ENCODE results near the gene PTPRQ. TPM values are rescaled to one million over a fixed set of nuclear protein-coding genes. Genes with fewer than 3 reads are reported as not detected.

PTPRQ gene
- total RNA-seq, 2 donors from 2014 or later, result 2.3 to 2.4 TPM

GRCh38 chr12:80517655-80518054, 73.6 kb downstream of the PTPRQ start:
- ATAC-seq (ENCODE audit: insufficient number of reproducible peaks, low FRiP score, low read depth) (no peak), DNase-seq (ENCODE audit: low spot score) (no peak)
- TF ChIP-seq, protein P1, sequence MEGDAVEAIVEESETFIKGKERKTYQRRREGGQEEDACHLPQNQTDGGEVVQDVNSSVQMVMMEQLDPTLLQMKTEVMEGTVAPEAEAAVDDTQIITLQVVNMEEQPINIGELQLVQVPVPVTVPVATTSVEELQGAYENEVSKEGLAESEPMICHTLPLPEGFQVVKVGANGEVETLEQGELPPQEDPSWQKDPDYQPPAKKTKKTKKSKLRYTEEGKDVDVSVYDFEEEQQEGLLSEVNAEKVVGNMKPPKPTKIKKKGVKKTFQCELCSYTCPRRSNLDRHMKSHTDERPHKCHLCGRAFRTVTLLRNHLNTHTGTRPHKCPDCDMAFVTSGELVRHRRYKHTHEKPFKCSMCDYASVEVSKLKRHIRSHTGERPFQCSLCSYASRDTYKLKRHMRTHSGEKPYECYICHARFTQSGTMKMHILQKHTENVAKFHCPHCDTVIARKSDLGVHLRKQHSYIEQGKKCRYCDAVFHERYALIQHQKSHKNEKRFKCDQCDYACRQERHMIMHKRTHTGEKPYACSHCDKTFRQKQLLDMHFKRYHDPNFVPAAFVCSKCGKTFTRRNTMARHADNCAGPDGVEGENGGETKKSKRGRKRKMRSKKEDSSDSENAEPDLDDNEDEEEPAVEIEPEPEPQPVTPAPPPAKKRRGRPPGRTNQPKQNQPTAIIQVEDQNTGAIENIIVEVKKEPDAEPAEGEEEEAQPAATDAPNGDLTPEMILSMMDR (IDR thresholded peaks at IDR 0.05), result no peak
- Histone ChIP-seq H3K27ac (no peak overlapping the region), H3K4me1 (ENCODE audit: control insufficient read depth in 1 of 2, low read depth in 2 of 2) (peaks cover 0 to 9% of the 10 kb centered on the region in 2 donors), H3K9me3 (no peaks in the 10 kb centered on the region), H3K4me3 (no peak overlapping the region), H3K36me3 (no peaks in the 10 kb centered on the region), H3K27me3 (replicated peaks; ENCODE audit: insufficient read depth) (no peaks in the 10 kb centered on the region)

- TF ChIP-seq, protein P1 (IDR thresholded peaks at IDR 0.05), result no peak
- H3K36me3 ChIP-seq, result no peaks in the 10 kb centered on the region
- H3K4me3 ChIP-seq, result no peak overlapping the region
- no peaks in the 10 kb centered on the region for H3K4me1 ChIP-seq (ENCODE audit: control insufficient read depth in 1 of 2, low read depth in 2 of 2)
- ATAC-seq (ENCODE audit: insufficient number of reproducible peaks, low FRiP score, low read depth) (no peak), DNase-seq (ENCODE audit: low spot score) (no peak)
- H3K27me3 ChIP-seq (replicated peaks; ENCODE audit: insufficient read depth), result no peaks in the 10 kb centered on the region
- no peaks in the 10 kb centered on the region for H3K9me3 ChIP-seq
- no peak overlapping the region for H3K27ac ChIP-seq
These were observed 87.6 kb downstream of the PTPRQ start for GRCh38 chr12:80531646-80532045.

GRCh38 chr12:80539029-80539428, 95.0 kb downstream of the PTPRQ start:
- Histone ChIP-seq H3K27me3 (replicated peaks; ENCODE audit: insufficient read depth) (no peaks in the 10 kb centered on the region), H3K9me3 (no peaks in the 10 kb centered on the region), H3K36me3 (no peaks in the 10 kb centered on the region), H3K4me1 (ENCODE audit: control insufficient read depth in 1 of 2, low read depth in 2 of 2) (no peaks in the 10 kb centered on the region), H3K4me3 (no peak overlapping the region), H3K27ac (no peak overlapping the region)
- DNase-seq (ENCODE audit: low spot score), result no peak
- TF ChIP-seq, protein P1 (IDR thresholded peaks at IDR 0.05), result no peak
- no peak for ATAC-seq (ENCODE audit: insufficient number of reproducible peaks, low FRiP score, low read depth)

DNA sequence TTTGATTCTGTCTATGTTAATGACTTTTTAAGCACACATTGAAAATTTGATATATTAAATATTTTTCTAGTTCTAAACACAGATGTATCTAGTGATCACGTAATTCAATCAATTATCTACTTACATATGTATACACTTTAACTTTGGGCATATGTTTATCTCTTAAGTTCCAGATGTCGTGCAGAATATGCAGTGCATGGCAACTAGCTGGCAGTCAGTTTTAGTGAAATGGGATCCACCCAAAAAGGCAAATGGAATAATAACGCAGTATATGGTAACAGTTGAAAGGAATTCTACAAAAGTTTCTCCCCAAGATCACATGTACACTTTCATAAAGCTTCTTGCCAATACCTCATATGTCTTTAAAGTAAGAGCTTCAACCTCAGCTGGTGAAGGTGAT, 105.3 kb downstream of the PTPRQ start:
- H3K9me3 ChIP-seq, result no peaks in the 10 kb centered on the region
- peaks cover 5 to 21% of the 10 kb centered on the region in 2 donors for H3K4me1 ChIP-seq (ENCODE audit: control insufficient read depth in 1 of 2, low read depth in 2 of 2)
- DNase-seq (ENCODE audit: low spot score), result no peak
- no peak overlapping the region for H3K4me3 ChIP-seq
- TF ChIP-seq, protein P1 (IDR thresholded peaks at IDR 0.05), result no peak
- no peaks in the 10 kb centered on the region for H3K27me3 ChIP-seq (replicated peaks; ENCODE audit: insufficient read depth)
- H3K36me3 ChIP-seq, result no peaks in the 10 kb centered on the region
- no peak for ATAC-seq (ENCODE audit: insufficient number of reproducible peaks, low FRiP score, low read depth)
- H3K27ac ChIP-seq, result no peak overlapping the region

DNA sequence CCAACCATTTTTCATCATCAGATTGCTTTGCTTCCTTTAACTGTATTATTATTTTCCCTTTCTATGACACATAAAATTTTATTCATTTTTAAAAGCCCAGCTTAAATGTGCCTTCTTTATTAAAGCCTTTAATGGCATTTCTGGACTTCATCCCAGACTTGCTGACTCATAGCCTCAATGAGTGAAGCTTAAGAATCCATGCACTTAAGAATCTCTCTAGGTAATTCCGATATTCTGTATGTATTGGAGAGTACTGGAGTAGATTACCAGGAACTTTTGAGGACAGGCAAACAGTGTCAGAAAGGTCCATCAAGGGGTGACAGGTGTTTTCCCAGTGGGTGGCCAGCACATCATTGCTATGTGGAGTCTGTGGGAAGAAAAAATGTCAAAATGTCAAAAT, 107.9 kb downstream of the PTPRQ start:
- Histone ChIP-seq H3K36me3 (no peaks in the 10 kb centered on the region), H3K27ac (peak overlapping the region in 1 of 2 donors; percentile 9), H3K27me3 (replicated peaks; ENCODE audit: insufficient read depth) (no peaks in the 10 kb centered on the region), H3K9me3 (no peaks in the 10 kb centered on the region), H3K4me1 (ENCODE audit: control insufficient read depth in 1 of 2, low read depth in 2 of 2) (peaks cover 6 to 31% of the 10 kb centered on the region in 2 donors), H3K4me3 (no peak overlapping the region)
- DNase-seq (ENCODE audit: low spot score), result peak; percentile 15
- TF ChIP-seq, protein P1 (IDR thresholded peaks at IDR 0.05), result no peak
- peak; percentile 32 for ATAC-seq (ENCODE audit: insufficient number of reproducible peaks, low FRiP score, low read depth)
